AG04450 (cell line): Measurements from ENCODE around the gene DDAH1. TPM values are rescaled to one million over a fixed set of nuclear protein-coding genes. Genes with fewer than 3 reads are reported as not detected.
A peak's percentile ranks its signal among the peaks of the same experiment; 100 is the strongest.

Experiments
- CTCF ChIA-PET: fragments of 300-600, 350-600 bp; formaldehyde crosslinking; extraction: SDS; loops from one replicate; lab custom pipeline; 2022; ENCODE audit warnings: antibody characterized with exemption, inconsistent platforms; lab: Charles Lee
- POLR2A ChIA-PET: fragments of 350-600 bp; formaldehyde crosslinking; extraction: SDS; loops from one replicate; lab custom pipeline; 2021; ENCODE audit warnings: antibody characterized with exemption, inconsistent platforms; lab: Yijun Ruan, JAX
- DNase-seq: peaks from one replicate; pipeline ENCODE4 v3.0.0-alpha.2; 2011; ENCODE audit warnings: low read depth, low spot score
- H3K27ac ChIP-seq: one replicate; pipeline ENCODE4 v1.5.1; 2012; ENCODE audit warnings: low read depth, low read length, control low read depth
- H3K27me3 ChIP-seq: one replicate; pipeline ENCODE4 v1.6.0; 2012; ENCODE audit warnings: low read length; ENCODE audit not compliant: control insufficient read depth, insufficient read depth
- H3K4me3 ChIP-seq: 2 replicates; pipeline ENCODE4 v1.5.1; 2011; ENCODE audit warnings: mild to moderate bottlenecking, low read depth, low read length, control low read depth
- H3K9me3 ChIP-seq: 2 replicates; pipeline ENCODE4 v1.5.1; 2012; ENCODE audit warnings: low read length; ENCODE audit not compliant: control insufficient read depth, insufficient read depth
- polyA plus RNA-seq: library from polyadenylated mRNA; depleted of rRNA; stranded (reverse); fragments of >200 nt; gene quantifications from 2 replicates; pipeline ENCODE4 v1.2.3, GENCODE V29; 2011
- TF ChIP-seq, protein P1 (sequence below): IDR thresholded peaks from 2 replicates; pipeline ENCODE4 v1.5.1; 2011; ENCODE audit warnings: low read depth, low read length, control low read depth, inconsistent platforms

Gene DDAH1
- polyA plus RNA-seq, 1 experiment = 102 TPM

DNA sequence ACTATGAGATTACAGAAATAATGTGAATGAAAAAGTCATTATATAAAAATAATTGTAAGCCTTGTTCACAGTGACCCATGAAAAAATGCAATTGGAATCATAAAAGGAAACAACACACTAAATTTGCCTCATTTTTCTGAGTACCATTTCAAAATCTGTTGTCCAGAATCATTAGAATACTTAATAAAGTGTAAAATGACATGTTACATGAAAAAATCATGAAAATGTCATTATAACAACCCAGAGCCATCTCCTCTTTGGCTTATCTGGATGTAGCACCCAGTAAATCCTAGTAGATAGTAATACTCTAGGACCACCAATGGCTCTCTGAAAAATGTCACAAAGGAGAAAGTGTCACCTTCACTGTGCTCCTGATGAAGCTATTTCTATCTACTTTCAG lies 76.5 kb downstream of the DDAH1 start:
- POLR2A ChIA-PET = no interaction called here
- Histone ChIP-seq H3K27me3 (no peaks in the 10 kb centered on the region), H3K9me3 (no peaks in the 10 kb centered on the region; the same call in 1 of the 2 replicates), H3K27ac (no peak overlapping the region), H3K4me3 (no peak overlapping the region)
- TF ChIP-seq, protein P1, sequence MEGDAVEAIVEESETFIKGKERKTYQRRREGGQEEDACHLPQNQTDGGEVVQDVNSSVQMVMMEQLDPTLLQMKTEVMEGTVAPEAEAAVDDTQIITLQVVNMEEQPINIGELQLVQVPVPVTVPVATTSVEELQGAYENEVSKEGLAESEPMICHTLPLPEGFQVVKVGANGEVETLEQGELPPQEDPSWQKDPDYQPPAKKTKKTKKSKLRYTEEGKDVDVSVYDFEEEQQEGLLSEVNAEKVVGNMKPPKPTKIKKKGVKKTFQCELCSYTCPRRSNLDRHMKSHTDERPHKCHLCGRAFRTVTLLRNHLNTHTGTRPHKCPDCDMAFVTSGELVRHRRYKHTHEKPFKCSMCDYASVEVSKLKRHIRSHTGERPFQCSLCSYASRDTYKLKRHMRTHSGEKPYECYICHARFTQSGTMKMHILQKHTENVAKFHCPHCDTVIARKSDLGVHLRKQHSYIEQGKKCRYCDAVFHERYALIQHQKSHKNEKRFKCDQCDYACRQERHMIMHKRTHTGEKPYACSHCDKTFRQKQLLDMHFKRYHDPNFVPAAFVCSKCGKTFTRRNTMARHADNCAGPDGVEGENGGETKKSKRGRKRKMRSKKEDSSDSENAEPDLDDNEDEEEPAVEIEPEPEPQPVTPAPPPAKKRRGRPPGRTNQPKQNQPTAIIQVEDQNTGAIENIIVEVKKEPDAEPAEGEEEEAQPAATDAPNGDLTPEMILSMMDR = no peak
- CTCF ChIA-PET = interaction anchor here (0.6 kb wide), 1 partner anchor 507 kb away, joined by 3 read pairs; no protein-coding TSS in a partner anchor
- no peak for DNase-seq

DNA sequence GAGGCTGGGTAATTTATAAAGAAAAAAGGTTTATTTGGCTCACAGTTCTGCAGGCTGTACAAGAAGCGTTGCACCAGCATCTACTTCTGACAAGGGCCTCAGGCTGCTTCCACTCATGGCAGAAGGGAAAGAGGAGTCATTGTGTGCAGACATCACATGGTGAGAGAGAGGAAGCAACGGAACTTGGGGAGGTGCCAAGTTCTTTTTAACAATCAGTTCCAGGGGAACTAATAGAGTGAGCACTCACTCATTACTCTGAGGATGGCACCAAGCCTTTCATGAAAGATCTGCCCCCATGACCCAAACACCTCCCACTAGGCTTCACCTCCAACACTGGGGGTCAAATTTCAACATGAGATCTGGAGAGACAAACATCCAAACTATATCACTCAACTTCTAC lies 77.2 kb downstream of the DDAH1 start:
- ChIA-PET CTCF (no interaction called here), POLR2A (no interaction called here)
- no peaks in the 10 kb centered on the region; the same call in 1 of the 2 replicates for H3K9me3 ChIP-seq
- DNase-seq = no peak
- no peak overlapping the region for H3K4me3 ChIP-seq
- TF ChIP-seq, protein P1 = no peak
- H3K27me3 ChIP-seq = no peaks in the 10 kb centered on the region
- H3K27ac ChIP-seq = no peak overlapping the region

DNA sequence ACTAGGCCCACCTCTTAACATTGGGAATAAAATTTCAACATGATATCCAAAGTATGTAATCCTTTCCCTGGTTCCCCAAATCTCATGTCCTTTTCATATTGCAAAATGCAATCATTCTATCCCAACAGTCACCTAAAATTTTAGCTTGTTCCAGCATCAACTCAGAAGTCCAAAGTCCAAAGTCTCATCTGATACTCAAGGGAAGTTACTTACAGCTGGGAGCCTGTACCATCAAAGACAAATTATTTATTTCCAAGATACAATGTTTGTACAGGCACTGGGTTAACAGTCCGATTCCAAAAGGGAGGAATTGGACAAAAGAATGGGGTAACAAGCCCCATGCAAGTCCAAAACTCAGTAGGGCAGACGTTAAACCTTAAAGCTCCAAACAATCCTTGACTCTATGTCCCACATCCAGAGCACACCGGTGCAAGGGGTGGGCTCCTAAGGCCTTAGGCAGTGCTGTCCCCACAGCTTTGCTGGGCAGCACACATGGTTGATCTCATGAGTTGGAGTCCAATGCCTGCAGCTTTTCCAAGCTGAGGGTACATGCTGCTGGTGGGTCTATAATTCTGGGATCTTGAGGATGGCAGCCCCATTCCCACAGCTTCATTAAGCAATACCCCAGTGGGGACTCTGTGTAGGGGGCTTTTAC lies 78.8 kb downstream of the DDAH1 start:
- CTCF ChIA-PET = interaction anchor here (1.2 kb wide), 1 partner anchor 10 kb away, joined by 3 read pairs; no protein-coding TSS in a partner anchor
- POLR2A ChIA-PET = no interaction called here
- TF ChIP-seq, protein P1 = no peak

DNA sequence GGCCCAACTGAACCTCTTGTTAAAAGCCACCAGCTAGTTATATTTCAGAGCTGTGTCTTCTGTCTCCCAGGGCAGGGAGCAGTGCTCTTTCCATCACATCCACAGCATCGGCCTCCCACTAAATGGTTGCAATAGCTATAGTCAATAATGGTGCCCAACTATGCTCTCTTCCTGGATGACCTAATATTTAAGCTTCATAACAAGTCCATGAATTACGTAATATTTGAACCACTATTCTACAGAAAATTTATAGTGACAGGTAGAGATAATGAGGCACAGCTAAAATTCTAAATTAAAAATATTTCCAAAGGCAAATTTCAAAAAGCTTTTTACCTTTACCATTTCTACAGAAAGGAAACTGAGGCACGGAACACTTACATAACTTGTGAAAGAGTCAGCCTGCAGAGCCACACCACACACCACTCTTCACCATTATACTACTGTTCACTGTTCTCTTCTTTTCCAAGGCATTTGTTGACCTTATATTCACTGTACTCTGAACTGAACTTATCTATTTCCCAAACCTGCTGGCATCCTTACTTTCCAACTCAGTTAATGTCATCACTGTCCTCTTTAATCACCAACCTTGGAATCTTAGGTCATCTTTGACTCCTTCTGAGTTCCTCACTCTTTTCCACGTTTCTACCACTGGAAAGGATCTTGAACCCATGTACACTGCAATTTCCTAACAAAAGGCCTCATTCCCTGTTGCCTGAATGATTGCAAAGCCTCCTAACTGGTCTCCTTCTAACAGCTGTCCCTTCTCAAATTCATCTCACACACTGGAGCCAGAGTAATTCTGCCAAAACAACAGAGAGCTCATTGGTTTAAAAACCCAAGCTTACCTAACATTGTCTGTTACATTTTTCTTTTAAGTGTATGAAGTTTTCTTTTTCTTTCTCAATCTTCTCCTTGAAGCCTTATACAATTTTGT lies 85.5 kb downstream of the DDAH1 start:
- TF ChIP-seq, protein P1 = no peak
- CTCF ChIA-PET = interaction anchor here (0.8 kb wide), 2 partner anchors 19 to 35 kb away, joined by 3 to 4 read pairs; no protein-coding TSS in a partner anchor
- Histone ChIP-seq H3K27me3 (no peaks in the 10 kb centered on the region), H3K4me3 (no peak overlapping the region), H3K9me3 (no peaks in the 10 kb centered on the region), H3K27ac (no peak overlapping the region)
- POLR2A ChIA-PET = interaction anchor here (0.7 kb wide), 1 partner anchor 19 kb away, joined by 3 read pairs; no protein-coding TSS in a partner anchor
- peak; percentile 29 for DNase-seq

More for the DNA sequence above, 78.8 kb downstream of the DDAH1 start:
- no peak for DNase-seq
- H3K4me3 ChIP-seq = no peak overlapping the region
- H3K9me3 ChIP-seq = no peaks in the 10 kb centered on the region; the same call in 1 of the 2 replicates
- no peak overlapping the region for H3K27ac ChIP-seq
- H3K27me3 ChIP-seq = no peaks in the 10 kb centered on the region
